Measurements from ENCODE around the gene MARCHF2.
"Not testable (repeated sequence)": the region's sequence is repeated elsewhere in the genome, so short reads cannot be mapped to it uniquely, and the experiment has no call there.

The MARCHF2 gene

GRCh38 chr19:8370176-8371010 lies 42.7 kb upstream of the MARCHF2 start:
- DNase-seq (ENCODE audit: low read depth), result no peak
- TF ChIP-seq CTCF (IDR thresholded peaks at IDR 0.05; ENCODE audit: control insufficient read depth, insufficient read depth, low read depth, low read length, missing control alignments), result no peak
- no peak overlapping the region for H3K4me3 ChIP-seq (ENCODE audit: control insufficient read depth, low read depth, low read length)

- TF ChIP-seq CTCF (IDR thresholded peaks at IDR 0.05; ENCODE audit: control insufficient read depth, insufficient read depth, low read depth, low read length, missing control alignments), result no peak
- no peak overlapping the region for H3K4me3 ChIP-seq (ENCODE audit: control insufficient read depth, low read depth, low read length)
- DNase-seq (ENCODE audit: low read depth), result no peak
These were observed 41.9 kb upstream of the MARCHF2 start for GRCh38 chr19:8371011-8371804.

- no peak overlapping the region for H3K4me3 ChIP-seq (ENCODE audit: control insufficient read depth, low read depth, low read length)
- DNase-seq (ENCODE audit: low read depth), result no peak
- no peak for TF ChIP-seq CTCF (IDR thresholded peaks at IDR 0.05; ENCODE audit: control insufficient read depth, insufficient read depth, low read depth, low read length, missing control alignments)
These were observed 39.0 kb upstream of the MARCHF2 start for GRCh38 chr19:8373867-8374813.

- not testable (repeated sequence) for H3K4me3 ChIP-seq (ENCODE audit: control insufficient read depth, low read depth, low read length); DNase-seq (ENCODE audit: low read depth)
These were observed 37.3 kb upstream of the MARCHF2 start for GRCh38 chr19:8375766-8376165.

- H3K4me3 ChIP-seq (ENCODE audit: control insufficient read depth, low read depth, low read length); DNase-seq (ENCODE audit: low read depth): not testable (repeated sequence)
These were observed 36.6 kb upstream of the MARCHF2 start for GRCh38 chr19:8376373-8376974.

- no peak for DNase-seq (ENCODE audit: low read depth)
- TF ChIP-seq CTCF (IDR thresholded peaks at IDR 0.05; ENCODE audit: control insufficient read depth, insufficient read depth, low read depth, low read length, missing control alignments), result no peak
- no peak overlapping the region for H3K4me3 ChIP-seq (ENCODE audit: control insufficient read depth, low read depth, low read length)
These were observed 35.5 kb upstream of the MARCHF2 start for GRCh38 chr19:8377598-8377997.

- not testable (repeated sequence) for DNase-seq (ENCODE audit: low read depth); H3K4me3 ChIP-seq (ENCODE audit: control insufficient read depth, low read depth, low read length)
These were observed 33.8 kb upstream of the MARCHF2 start for GRCh38 chr19:8379156-8379891.

GRCh38 chr19:8384569-8384968 lies 28.5 kb upstream of the MARCHF2 start:
- not testable (repeated sequence) for DNase-seq (ENCODE audit: low read depth); H3K4me3 ChIP-seq (ENCODE audit: control insufficient read depth, low read depth, low read length)

GRCh38 chr19:8385103-8385502 lies 28.0 kb upstream of the MARCHF2 start:
- H3K4me3 ChIP-seq (ENCODE audit: control insufficient read depth, low read depth, low read length); DNase-seq (ENCODE audit: low read depth): not testable (repeated sequence)

- not testable (repeated sequence) for H3K4me3 ChIP-seq (ENCODE audit: control insufficient read depth, low read depth, low read length); DNase-seq (ENCODE audit: low read depth)
These were observed 27.5 kb upstream of the MARCHF2 start for GRCh38 chr19:8385566-8385965.

GRCh38 chr19:8386419-8386818 lies 26.7 kb upstream of the MARCHF2 start:
- DNase-seq (ENCODE audit: low read depth); H3K4me3 ChIP-seq (ENCODE audit: control insufficient read depth, low read depth, low read length): not testable (repeated sequence)

Data from AG09309 (cell line).